ENCODE measurements around the gene TPSG1. TPM values are rescaled to one million over a fixed set of nuclear protein-coding genes. Genes with fewer than 3 reads are reported as not detected.

TPSG1 gene
- polyA plus RNA-seq, 3 donors, result 0.93 to 2.3 (median 1.1) TPM

DNA sequence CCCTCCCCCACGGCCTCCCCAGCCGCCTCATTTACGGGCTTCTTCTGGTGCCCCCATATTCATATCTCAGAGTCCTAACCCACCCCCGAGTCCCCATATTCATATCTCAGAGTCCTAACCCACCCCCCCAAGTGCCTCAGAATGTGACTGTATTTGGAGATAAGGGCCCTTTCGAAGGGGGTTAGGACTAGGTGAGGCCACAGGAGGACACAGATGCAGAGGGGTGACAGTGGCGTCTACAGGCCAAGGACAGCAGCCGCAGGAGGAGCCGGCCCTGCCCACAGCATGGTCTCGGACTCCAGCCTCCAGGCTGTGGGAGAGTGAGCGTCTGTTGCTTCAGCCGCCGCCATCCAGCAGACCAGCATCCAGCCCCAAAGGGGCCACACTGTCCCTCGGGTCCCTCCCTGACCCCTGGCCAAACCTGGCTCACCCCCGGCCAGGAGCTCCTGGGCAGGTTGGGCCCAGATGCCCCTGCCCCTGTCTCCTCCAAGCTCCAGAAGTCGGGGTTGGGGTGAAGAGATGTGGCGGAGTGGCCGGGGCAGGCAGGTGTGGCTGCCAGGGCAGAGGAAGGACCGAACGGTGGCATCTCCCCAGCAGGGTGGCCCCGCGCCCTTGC is 46.7 kb downstream of the TPSG1 start:
- no peak for DNase-seq

DNA sequence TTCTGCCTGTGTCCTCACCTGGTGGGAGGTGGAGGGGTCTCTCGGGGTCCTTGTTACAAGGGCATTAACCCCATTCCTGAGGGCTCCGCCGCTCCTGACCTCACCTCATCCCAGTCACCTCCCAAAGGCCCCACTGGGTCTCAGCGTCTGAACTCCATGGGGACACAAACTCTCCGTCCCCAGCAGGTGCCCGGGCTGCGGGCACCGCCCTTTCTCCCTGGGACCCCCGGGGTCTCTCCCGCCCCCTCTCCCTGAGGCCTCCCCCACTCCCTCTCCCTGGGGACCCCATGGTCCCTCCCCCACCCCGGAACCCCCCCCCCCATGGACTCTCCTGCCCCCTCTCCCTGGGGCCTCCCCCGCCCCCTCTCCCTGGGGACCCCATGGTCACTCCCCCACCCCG is 47.3 kb downstream of the TPSG1 start:
- no peak for DNase-seq

DNA sequence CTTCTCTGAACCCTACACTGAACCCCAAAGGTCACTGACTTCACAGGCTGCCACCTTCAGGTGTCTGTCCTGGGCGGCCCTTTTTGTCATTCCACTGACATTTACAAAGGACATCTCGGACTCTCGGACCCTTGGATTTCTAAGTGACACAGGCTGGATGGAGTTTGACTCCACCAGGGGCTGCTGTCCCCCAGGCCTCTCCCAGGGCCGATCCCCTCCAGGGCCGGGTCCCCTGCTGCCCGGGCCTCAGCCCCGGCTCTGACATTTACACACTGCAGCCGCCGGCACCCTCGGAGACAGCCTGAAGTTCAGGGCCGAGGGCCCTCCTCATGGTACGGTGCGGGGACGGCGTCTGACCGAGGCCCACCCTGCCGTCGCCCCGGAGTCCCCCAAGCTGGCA is 48.0 kb downstream of the TPSG1 start:
- DNase-seq, result no peak

DNA sequence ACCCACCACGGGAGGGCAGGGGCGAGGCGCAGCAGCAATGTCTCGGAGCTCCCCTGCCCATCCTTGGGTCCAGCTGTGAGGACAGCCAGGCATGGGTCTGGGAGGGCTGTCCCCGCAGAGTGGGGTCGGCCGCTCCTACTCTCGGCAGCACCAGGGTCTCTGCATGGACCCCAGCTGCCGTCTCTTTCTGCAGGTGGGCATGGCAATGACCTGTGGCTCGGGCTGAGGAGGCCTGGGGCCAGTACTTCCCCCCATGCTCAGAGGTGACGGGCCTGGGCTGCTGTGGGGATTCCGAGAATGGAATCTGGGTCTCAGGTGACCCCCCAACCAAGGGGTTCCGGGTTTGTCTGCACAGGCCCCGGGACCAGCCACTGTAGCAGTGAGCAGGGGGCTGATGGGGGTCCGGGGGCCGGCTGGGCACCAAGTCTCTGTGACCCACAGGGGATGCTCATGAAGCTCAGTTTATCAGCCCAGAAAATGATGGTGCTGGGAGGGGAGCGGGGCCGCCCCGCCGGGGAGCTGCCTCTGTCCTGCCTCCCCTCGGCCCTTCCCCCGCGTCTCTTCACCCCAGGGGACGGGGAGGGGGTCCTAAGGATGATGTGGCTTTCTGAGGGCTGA is 48.7 kb downstream of the TPSG1 start:
- DNase-seq, result no peak

DNA sequence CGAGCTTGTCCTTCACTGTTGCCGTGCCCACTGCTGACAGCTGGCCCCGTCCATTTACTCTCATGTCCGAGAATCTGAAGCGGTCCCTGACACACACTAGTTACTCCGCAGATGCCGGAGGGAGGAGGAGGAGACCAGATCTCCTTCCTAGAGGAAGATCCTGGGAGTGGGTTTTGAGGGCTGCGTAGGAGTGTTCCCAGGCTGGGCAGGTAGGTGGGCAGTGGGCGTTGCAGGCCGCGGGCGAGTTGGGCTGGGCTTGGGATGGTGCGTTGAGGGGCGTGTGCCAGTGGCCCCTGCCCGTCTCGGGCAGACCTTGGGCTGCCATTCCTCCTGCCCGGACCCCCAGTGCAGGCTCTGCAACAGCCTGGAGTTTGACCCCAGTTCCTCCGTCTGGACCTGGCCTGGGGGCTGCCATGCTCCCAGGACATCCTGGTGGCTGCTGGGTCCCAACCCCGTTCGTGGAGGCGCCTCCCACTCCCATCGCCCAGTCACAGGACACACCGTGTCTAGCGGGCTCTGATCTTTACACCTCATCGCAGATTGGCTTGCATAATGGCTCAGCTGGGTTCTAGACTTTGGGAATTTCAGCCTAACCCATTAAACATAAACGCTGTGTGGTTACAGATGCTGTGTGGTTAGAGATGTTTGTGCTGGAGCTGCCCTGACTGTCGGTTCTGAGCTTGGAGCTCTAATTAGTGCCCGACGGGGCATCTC is 49.3 kb downstream of the TPSG1 start:
- DNase-seq, result no peak

DNA sequence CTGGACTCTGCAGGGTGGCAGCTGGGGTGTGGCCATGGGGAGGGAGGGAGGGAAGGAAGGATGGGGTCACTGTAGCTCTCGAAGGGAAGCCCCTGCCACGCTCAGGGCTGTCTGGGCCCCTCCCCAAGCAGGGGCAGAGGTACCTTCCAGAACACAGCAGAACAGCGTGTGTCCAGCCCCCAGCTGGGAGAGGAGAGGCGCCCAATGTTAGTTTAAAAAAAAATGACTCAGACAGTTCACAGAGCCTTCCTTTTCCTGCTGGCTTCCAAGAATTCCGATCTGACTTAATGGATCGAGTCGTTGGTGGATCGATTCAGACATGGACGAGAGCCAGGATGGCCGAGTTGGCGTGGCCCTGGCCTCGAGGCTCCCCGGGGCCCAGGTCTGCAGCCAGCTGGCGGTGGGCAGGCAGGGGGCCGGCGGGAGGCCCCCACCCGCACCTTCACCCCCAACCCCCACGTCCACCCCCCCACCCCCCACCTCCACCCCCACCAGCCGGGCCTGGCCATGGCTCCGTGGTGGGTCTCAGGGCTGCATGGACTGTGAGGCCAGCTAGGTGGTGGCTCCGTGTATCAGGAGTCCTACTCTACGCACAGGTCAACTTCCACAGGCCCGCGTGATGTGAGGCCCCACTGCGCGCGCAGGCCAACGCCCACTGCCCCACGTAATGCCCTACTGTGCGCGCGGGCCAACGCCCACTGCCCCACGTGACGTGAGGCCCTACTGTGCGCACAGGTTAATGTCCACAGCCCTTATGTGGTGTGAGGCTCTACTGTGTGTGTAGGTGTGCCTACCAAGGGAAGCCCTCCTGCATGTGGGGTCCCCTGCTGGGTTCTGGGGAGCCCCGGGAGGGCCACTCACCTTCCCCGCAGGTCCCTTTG is 50.4 kb downstream of the TPSG1 start:
- no peak for DNase-seq

DNA sequence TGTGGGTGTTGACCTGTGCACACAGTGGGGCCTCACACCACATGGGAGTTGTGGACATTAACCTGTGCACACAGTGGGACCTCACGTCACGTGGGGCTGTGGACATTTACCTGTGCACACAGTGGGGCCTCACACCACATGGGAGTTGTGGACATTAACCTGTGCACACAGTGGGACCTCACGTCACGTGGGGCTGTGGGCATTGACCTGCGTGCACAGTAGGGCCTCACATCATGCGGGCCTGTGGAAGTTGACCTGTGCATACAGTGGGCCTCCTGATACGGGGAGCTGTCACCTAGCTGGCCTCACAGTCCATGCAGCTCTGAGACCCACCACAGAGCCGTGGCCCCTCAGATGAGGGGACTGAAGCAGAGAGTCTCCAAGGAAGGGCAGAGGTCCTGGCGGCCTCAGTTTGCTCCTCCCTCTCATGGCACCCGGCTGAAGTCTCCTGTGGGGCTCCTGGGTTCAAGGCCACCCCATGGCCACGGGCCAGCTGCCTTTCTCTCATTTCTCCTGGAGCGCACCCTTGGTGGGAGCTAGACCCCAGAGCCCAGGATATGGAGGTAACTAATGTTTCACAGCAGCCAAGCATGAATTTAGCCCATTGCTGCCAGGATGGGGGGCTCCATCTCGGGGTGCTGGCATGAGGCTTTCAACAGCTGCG is 51.1 kb downstream of the TPSG1 start:
- no peak for DNase-seq

DNA sequence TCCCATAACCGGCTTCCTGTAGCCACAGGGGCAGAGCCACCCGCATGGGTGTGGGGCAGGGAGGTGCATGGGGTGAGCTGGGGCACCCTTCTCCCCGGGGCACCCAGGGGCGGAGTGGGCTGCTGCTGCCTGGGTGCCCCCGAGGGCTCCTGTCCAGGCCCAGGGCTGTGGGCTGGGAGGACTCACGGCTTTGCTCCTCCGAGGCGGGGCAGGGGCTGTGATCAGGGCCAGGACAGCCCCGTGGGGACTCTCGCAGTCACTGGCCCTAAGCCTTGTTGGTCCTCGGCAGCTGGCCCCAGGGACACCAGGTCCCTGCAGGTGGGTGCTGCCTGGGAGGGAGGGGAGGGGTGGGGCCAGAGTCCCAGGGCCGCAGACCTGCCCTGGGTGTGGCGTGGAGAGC is 52.4 kb downstream of the TPSG1 start:
- DNase-seq, result no peak

DNA sequence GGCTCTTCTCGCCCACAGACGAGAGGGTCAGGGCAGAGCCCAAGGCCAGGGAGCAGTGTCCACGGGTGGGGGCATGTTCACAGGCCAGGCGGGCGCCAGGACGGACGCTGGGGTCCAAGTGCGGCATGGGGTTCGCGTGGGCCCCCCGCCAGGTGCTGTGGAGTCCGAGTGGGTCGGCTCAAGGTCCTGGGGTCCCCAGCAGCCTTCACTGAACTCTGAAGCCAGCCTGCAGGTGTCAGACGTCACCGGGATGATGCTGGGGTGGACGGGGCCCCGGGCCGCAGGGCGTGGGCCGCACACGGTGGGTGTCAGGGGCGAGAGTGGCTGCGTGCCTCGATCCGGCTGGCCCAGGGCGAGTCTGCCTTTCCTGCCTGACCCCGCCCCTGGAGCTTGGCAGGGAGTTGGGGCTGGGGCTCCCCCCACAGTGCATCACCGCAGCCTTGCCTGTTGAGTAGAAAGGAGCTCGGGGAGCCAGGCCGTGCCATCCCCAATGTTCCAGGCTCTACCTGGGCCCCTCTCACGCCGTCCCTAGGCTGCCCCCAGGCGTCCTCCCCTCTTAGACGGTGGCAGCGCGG is 53.1 kb downstream of the TPSG1 start:
- DNase-seq, result no peak

Other genes starting within 250 kb of the TPSG1 start
- gene SOX8, start 243.5 kb downstream of the TPSG1 start, polyA plus RNA-seq (ENCODE audit: insufficient read length in 3 of 3), result 1 to 10 TPM; 3.3 to 5.1 (median 3.5) TPM
- under 1 TPM; 0.16 to 0.43 (median 0.17) TPM for gene SSTR5, start 152.5 kb downstream of the TPSG1 start, polyA plus RNA-seq (ENCODE audit: insufficient read length in 3 of 3)
- gene C1QTNF8, start 129.0 kb downstream of the TPSG1 start, polyA plus RNA-seq (ENCODE audit: insufficient read length in 3 of 3), result under 1 TPM in 1 of 3 donors, not detected in 2; 0.06 TPM
- 10 to 100 TPM; 27.6 to 32.8 (median 28.7) TPM for gene CACNA1H, start 72.2 kb downstream of the TPSG1 start, polyA plus RNA-seq (ENCODE audit: insufficient read length in 3 of 3)
- under 1 TPM in 2 of 3 donors, not detected in 1; 0.19 to 0.22 TPM for gene TPSB2, start 4.9 kb upstream of the TPSG1 start, polyA plus RNA-seq (ENCODE audit: insufficient read length in 3 of 3)
- under 1 TPM in 1 of 3 donors, not detected in 2; 0.38 TPM for gene TPSAB1, start 15.4 kb upstream of the TPSG1 start, polyA plus RNA-seq (ENCODE audit: insufficient read length in 3 of 3)
- gene TPSD1, start 30.8 kb upstream of the TPSG1 start, polyA plus RNA-seq (ENCODE audit: insufficient read length in 3 of 3), result under 1 TPM in 1 of 3 donors, not detected in 2; 0.32 TPM
- gene UBE2I, start 84.4 kb upstream of the TPSG1 start, polyA plus RNA-seq (ENCODE audit: insufficient read length in 3 of 3), result 100 to 1,000 TPM; 147 to 171 (median 165) TPM
- gene BAIAP3, start 108.4 kb upstream of the TPSG1 start, polyA plus RNA-seq (ENCODE audit: insufficient read length in 3 of 3), result 1 to 10 TPM; 5.9 to 7.8 (median 7.0) TPM
- gene TSR3, start 126.6 kb upstream of the TPSG1 start, polyA plus RNA-seq (ENCODE audit: insufficient read length in 3 of 3), result 10 to 100 TPM; 49.9 to 66.4 (median 61.6) TPM
- 10 to 100 TPM; 68.7 to 72.9 (median 72.4) TPM for gene GNPTG, start 126.7 kb upstream of the TPSG1 start, polyA plus RNA-seq (ENCODE audit: insufficient read length in 3 of 3)
- gene UNKL, start 189.4 kb upstream of the TPSG1 start, polyA plus RNA-seq (ENCODE audit: insufficient read length in 3 of 3), result 10 to 100 TPM; 15.5 to 24.9 (median 24.1) TPM
- gene UQCC4, start 195.5 kb upstream of the TPSG1 start, polyA plus RNA-seq (ENCODE audit: insufficient read length in 3 of 3), result 10 to 100 TPM; 12.9 to 17.7 (median 14.6) TPM
- gene PERCC1, start 205.8 kb upstream of the TPSG1 start, polyA plus RNA-seq (ENCODE audit: insufficient read length in 3 of 3), result under 1 TPM in 2 of 3 donors, not detected in 1; 0.21 to 0.25 TPM
- 1 to 10 TPM; 2.3 to 4.4 (median 3.9) TPM for gene CCDC154, start 219.3 kb upstream of the TPSG1 start, polyA plus RNA-seq (ENCODE audit: insufficient read length in 3 of 3)
- gene CLCN7, start 249.8 kb upstream of the TPSG1 start, polyA plus RNA-seq (ENCODE audit: insufficient read length in 3 of 3), result 10 to 100 TPM; 53.4 to 61.1 (median 59.1) TPM

Data from renal pelvis (tissue), 4 donors.